Measurements from ENCODE around the gene PSTPIP1. TPM values are rescaled to one million over a fixed set of nuclear protein-coding genes. Genes with fewer than 3 reads are reported as not detected.

Gene PSTPIP1
- total RNA-seq, 2 experiments from 2014 or later = 1.5 to 27.4 TPM

DNA sequence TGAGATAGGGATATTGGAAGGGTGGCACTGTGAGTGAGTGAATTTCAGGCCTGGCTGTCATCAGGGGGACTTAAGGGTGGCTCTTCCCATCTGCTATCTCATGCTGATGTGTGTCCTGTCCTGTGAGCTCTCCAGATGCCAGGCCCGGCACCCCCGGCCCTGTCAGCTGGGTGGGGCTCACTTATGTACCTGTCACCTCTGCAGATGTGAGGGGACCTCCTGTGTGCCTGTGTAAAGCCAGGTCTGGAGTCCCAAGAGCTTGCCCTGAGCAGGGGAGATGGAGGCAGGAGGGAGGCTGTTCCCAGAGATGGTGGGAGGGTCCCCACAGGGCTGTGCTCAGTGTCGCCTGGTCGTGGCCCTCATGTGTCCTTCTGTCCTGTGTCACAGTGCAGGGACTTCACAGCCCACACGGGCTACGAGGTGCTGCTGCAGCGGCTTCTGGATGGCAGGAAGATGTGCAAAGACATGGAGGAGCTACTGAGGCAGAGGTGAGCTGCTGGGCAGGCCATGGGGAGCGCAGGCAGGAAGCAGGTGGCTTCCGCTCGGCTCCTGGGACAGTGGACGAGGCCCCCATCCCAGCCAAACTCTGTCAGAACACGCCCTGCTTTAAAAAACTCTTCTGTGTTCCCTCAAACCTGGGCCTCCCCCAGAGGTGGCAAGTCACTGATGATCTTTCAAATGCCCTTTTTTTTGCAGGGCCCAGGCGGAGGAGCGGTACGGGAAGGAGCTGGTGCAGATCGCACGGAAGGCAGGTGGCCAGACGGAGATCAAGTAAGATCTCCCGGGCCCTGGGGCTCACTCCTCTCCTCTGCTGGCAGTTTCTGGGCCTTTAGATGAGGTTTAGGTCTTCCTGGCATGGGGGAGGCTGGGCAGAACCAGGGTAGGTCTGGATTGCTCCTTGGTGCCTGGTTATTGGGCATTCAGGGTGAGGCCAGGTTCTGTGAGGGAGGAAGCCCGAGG is 23.1 kb downstream of the PSTPIP1 start:
- POLR2A ChIA-PET = interaction anchor here (0.6 kb wide), 1 partner anchor 812 kb away, joined by 5 read pairs; no protein-coding TSS in a partner anchor
- no TSS peak for BruUV-seq (replicated peaks)
- intact Hi-C loops (cut with micrococcal nuclease; ENCODE audit: unreplicated experiment) = no loop called here

DNA sequence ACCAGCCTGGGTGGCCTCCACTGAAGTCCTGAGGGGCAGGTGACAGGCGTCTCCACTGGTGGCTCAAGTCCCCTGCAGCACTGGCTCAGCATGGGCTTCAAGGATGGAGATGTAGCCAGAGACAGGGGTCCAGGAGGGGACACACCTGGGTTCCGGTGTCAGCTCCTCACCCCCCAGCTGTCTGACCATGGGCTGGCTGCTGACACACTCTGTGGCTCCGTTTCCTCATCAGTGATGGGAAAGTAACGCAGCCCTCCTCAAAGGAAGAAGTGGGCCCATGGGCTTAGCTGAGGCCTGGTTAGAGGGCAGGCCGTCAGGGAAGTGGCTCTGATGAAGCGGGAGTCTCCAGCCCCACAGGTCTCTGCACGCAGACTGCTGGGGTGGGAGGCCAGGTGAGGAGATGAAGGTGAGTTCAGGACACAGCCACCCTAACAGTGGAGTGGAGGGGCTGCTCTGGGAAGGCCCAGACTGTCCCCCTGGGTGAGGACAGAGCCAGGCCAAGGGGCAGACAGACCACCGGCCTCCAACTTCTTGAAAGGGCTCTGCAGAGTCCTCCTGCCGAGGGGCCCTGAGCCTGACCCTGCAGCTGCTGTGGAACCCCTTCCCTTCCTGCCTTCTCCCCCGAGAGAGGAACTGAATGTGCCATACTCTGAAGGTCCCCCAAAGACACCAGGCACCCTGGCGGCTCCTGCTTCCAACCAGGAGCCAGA is 24.0 kb downstream of the PSTPIP1 start:
- Histone ChIP-seq H2AFZ (ENCODE audit: low read length) (peak overlapping the region; percentile 36; the same call in 1 of the 2 replicates), H3K4me3 (ENCODE audit: low read depth, low read length, poor library complexity, severe bottlenecking) (no peak overlapping the region), H3K79me2 (ENCODE audit: insufficient read depth, low read depth, low read length) (no peaks in the 10 kb centered on the region), H4K20me1 (ENCODE audit: insufficient read depth, low read length) (no peaks in the 10 kb centered on the region), H3K36me3 (ENCODE audit: insufficient read depth, low read length) (no peaks in the 10 kb centered on the region), H3K4me1 (ENCODE audit: insufficient read depth, low read length, poor library complexity, severe bottlenecking) (peaks cover 18% of the 10 kb centered on the region), H3K27ac (ENCODE audit: low read depth, low read length, poor library complexity, severe bottlenecking) (no peak overlapping the region), H3K9me3 (ENCODE audit: low read length) (no peaks in the 10 kb centered on the region), H3K9me2 (ENCODE audit: insufficient read depth, low read length) (no peaks in the 10 kb centered on the region), H3K4me2 (ENCODE audit: low read length) (peak overlapping the region; percentile 13; the same call in 1 of the 2 replicates)
- no peak for DNase-seq (ENCODE audit: low spot score)
- no TSS peak for BruUV-seq (replicated peaks)
- ChIA-PET POLR2A (no interaction called here), CTCF (ENCODE audit: unreplicated experiment) (interaction anchor here (1.0 kb wide), 1 partner anchor 11 kb away, joined by 4 read pairs; no protein-coding TSS in a partner anchor)
- no peak for TF ChIP-seq EZH2phosphoT487 (IDR thresholded peaks at IDR 0.05; ENCODE audit: borderline replicate concordance, low read depth, low read length)
- TF ChIP-seq, protein P1, sequence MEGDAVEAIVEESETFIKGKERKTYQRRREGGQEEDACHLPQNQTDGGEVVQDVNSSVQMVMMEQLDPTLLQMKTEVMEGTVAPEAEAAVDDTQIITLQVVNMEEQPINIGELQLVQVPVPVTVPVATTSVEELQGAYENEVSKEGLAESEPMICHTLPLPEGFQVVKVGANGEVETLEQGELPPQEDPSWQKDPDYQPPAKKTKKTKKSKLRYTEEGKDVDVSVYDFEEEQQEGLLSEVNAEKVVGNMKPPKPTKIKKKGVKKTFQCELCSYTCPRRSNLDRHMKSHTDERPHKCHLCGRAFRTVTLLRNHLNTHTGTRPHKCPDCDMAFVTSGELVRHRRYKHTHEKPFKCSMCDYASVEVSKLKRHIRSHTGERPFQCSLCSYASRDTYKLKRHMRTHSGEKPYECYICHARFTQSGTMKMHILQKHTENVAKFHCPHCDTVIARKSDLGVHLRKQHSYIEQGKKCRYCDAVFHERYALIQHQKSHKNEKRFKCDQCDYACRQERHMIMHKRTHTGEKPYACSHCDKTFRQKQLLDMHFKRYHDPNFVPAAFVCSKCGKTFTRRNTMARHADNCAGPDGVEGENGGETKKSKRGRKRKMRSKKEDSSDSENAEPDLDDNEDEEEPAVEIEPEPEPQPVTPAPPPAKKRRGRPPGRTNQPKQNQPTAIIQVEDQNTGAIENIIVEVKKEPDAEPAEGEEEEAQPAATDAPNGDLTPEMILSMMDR (conservative IDR thresholded peaks at IDR 0.05; ENCODE audit: low read length) = no peak
- intact Hi-C loops (cut with micrococcal nuclease; ENCODE audit: unreplicated experiment) = no loop called here

More for the DNA sequence above, 23.1 kb downstream of the PSTPIP1 start:
- Histone ChIP-seq H3K4me3 (ENCODE audit: low read depth, low read length, poor library complexity, severe bottlenecking) (no peak overlapping the region), H2AFZ (ENCODE audit: low read length) (no peak overlapping the region), H3K27ac (ENCODE audit: low read depth, low read length, poor library complexity, severe bottlenecking) (no peak overlapping the region), H3K9me2 (ENCODE audit: insufficient read depth, low read length) (no peaks in the 10 kb centered on the region), H3K79me2 (ENCODE audit: insufficient read depth, low read depth, low read length) (no peaks in the 10 kb centered on the region), H3K9me3 (ENCODE audit: low read length) (no peaks in the 10 kb centered on the region), H3K4me2 (ENCODE audit: low read length) (no peak overlapping the region), H3K36me3 (ENCODE audit: insufficient read depth, low read length) (no peaks in the 10 kb centered on the region), H3K4me1 (ENCODE audit: insufficient read depth, low read length, poor library complexity, severe bottlenecking) (peaks cover 18% of the 10 kb centered on the region), H4K20me1 (ENCODE audit: insufficient read depth, low read length) (no peaks in the 10 kb centered on the region)
- CTCF ChIA-PET (ENCODE audit: unreplicated experiment) = no interaction called here
- TF ChIP-seq, protein P1 (conservative IDR thresholded peaks at IDR 0.05; ENCODE audit: low read length) = no peak
- TF ChIP-seq EZH2phosphoT487 (IDR thresholded peaks at IDR 0.05; ENCODE audit: borderline replicate concordance, low read depth, low read length) = no peak
- DNase-seq (ENCODE audit: low spot score) = no peak

All from OCI-LY7 (cell line).